Endothelial cell of umbilical vein (primary cell): ENCODE data around the gene KLRD1. TPM values are rescaled to one million over a fixed set of nuclear protein-coding genes. Genes with fewer than 3 reads are reported as not detected.

Experiments
- BruUV-seq: library from RNA; stranded (reverse); fragments of 400-500 nt; replicated peaks from 2 replicates; lab custom pipeline; 2021; lab: Mats Ljungman, UMichigan
- CTCF ChIA-PET: fragments of 300-600, 350-600 bp; sonication (Branson Sonifier 250); formaldehyde crosslinking; loops from one replicate; lab custom pipeline; 2021; ENCODE audit warnings: antibody characterized with exemption, inconsistent platforms; lab: Charles Lee
- POLR2A ChIA-PET: fragments of 300-600, 350-600 bp; sonication (Branson Sonifier 250); formaldehyde crosslinking; loops from one replicate; lab custom pipeline; 2021; ENCODE audit warnings: antibody characterized with exemption, inconsistent platforms; lab: Charles Lee
- DNase-seq: peaks from one replicate; pipeline ENCODE4 v3.0.0-alpha.2; 2011; ENCODE audit warnings: low read depth, low spot score
- FAIRE-seq: peaks from 2 replicates; lab custom pipeline; 2011; peaks lifted over from hg19 to GRCh38; lab: Jason Lieb, UNC
- H2AFZ ChIP-seq: 2 replicates; pipeline ENCODE4 v1.6.0; 2012; ENCODE audit warnings: low read depth, low read length, control low read depth, inconsistent platforms
- H3K27ac ChIP-seq: 2 replicates; pipeline ENCODE4 v1.5.1; 2011; ENCODE audit warnings: low read depth, mild to moderate bottlenecking, control low read depth, low read length, moderate library complexity; ENCODE audit not compliant: insufficient read depth
- H3K27me3 ChIP-seq, 2 experiments: 2 replicates each; pipeline versions ENCODE4 v1.6.0 to v1.6.1; 2011; ENCODE audit warnings: low read length in 2 of 2, mixed read lengths in 1 of 2; ENCODE audit not compliant: control insufficient read depth in 2 of 2, insufficient read depth in 2 of 2
- H3K36me3 ChIP-seq, 2 experiments: 2 replicates in 1 of 2; 3 replicates in 1 of 2; pipeline ENCODE4 v1.5.1; 2011; ENCODE audit warnings: low read length in 2 of 2, mild to moderate bottlenecking in 1 of 2, moderate library complexity in 1 of 2; ENCODE audit not compliant: control insufficient read depth in 2 of 2, insufficient read depth in 2 of 2; ENCODE audit errors: extremely low read depth in 1 of 2
- H3K4me1 ChIP-seq: 3 replicates; pipeline ENCODE4 v1.5.1; 2011; ENCODE audit warnings: mild to moderate bottlenecking, low read length; ENCODE audit not compliant: control insufficient read depth, insufficient read depth; ENCODE audit errors: extremely low read depth
- H3K4me2 ChIP-seq: 2 replicates; pipeline ENCODE4 v1.6.1; 2011; ENCODE audit warnings: low read length, control low read depth, mixed read lengths; ENCODE audit not compliant: insufficient read depth
- H3K4me3 ChIP-seq, 3 experiments: fragments of 200-600 bp in 1 of 3; sonication (generic), shearing (Covaris generic) in 1 of 3; replicated peaks in 1 of 3; 2 replicates each; pipeline ENCODE4 v1.5.1; 2011 to 2016; ENCODE audit warnings: control low read depth in 3 of 3, low read length in 3 of 3, mild to moderate bottlenecking in 2 of 3, inconsistent platforms in 1 of 3, low read depth in 1 of 3, moderate library complexity in 1 of 3; ENCODE audit not compliant: insufficient read depth in 1 of 3
- H3K79me2 ChIP-seq: 2 replicates; pipeline ENCODE4 v1.6.0; 2012; ENCODE audit warnings: low read length, inconsistent platforms; ENCODE audit not compliant: control insufficient read depth, insufficient read depth
- H3K9ac ChIP-seq: replicated peaks from 2 replicates; pipeline ENCODE3; 2011; ENCODE audit warnings: low read length, control low read depth; ENCODE audit not compliant: insufficient read depth; ENCODE audit errors: extremely low read depth
- H3K9me1 ChIP-seq: replicated peaks from 3 replicates; pipeline ENCODE4 v1.6.0; 2011; ENCODE audit warnings: mild to moderate bottlenecking, low read length; ENCODE audit not compliant: control insufficient read depth, insufficient read depth; ENCODE audit errors: extremely low read depth
- H3K9me3 ChIP-seq: replicated peaks from 2 replicates; pipeline ENCODE4 v1.5.1; 2012; ENCODE audit warnings: low read length, inconsistent platforms; ENCODE audit not compliant: control insufficient read depth, insufficient read depth
- H4K20me1 ChIP-seq: replicated peaks from 2 replicates; pipeline ENCODE3; 2011; ENCODE audit warnings: mild to moderate bottlenecking, low read length; ENCODE audit not compliant: control insufficient read depth, insufficient read depth; ENCODE audit errors: extremely low read depth
- CTCF ChIP-seq, 2 donors: IDR thresholded peaks; 1 replicate in 1 of 2; 2 replicates in 1 of 2; pipeline ENCODE4 v1.5.1; 2011; ENCODE audit warnings: low read length in 2 of 2, mild to moderate bottlenecking in 2 of 2, moderate library complexity in 2 of 2, control low read depth in 1 of 2, inconsistent platforms in 1 of 2, low read depth in 1 of 2; ENCODE audit not compliant: insufficient read depth in 1 of 2; ENCODE audit errors: extremely low read depth in 1 of 2
- FOS ChIP-seq: IDR thresholded peaks from 2 replicates; pipeline ENCODE4 v1.6.1; 2011; ENCODE audit warnings: mild to moderate bottlenecking, low read length, moderate library complexity, borderline replicate concordance; ENCODE audit not compliant: insufficient read depth
- JUN ChIP-seq: IDR thresholded peaks from 2 replicates; pipeline ENCODE4 v1.6.1; 2011; ENCODE audit warnings: borderline replicate concordance, low read depth; ENCODE audit not compliant: insufficient read length, insufficient read depth
- dilution Hi-C: fragments of 300-500 bp; cut with MboI; formaldehyde crosslinking; loops from one replicate; pipeline ENCODE4 v1.15.0; 2019; ENCODE audit warnings: low sequenced_read_pairs; ENCODE audit not compliant: extremely low pct_ligation_motif_present
- intact Hi-C: fragments of 100-400 bp; cut with micrococcal nuclease; formaldehyde crosslinking; loops from one replicate; pipeline ENCODE4 v1.10.0; 2022
- polyA plus RNA-seq, 4 experiments: library from polyadenylated mRNA; depleted of rRNA in 3 of 4; stranded (reverse) in 3 of 4; unstranded in 1 of 4; fragments of >200 nt; gene quantifications; 2 replicates each; pipeline versions ENCODE4 v1.2.1 to v1.2.3, GENCODE V29; 2011 to 2012; ENCODE audit warnings: missing spikeins in 1 of 4
- total RNA-seq: library from RNA; stranded (reverse); gene quantifications from 2 replicates; pipeline ENCODE4 v1.2.3, GENCODE V29; 2021

The KLRD1 gene
- total and polyA plus RNA-seq, 2 donors (not counting 3 experiments of a cell fraction or from before 2014, with no cell fraction given), result 0.13 to 0.15 TPM

- Histone ChIP-seq H3K27ac (no peak overlapping the region), H3K9ac (no peak overlapping the region), H3K4me1 (peaks cover 26% of the 10 kb centered on the region), H3K4me2 (no peak overlapping the region), H3K9me1 (no peaks in the 10 kb centered on the region), H3K4me3 (no peak overlapping the region), H3K79me2 (no peaks in the 10 kb centered on the region), H3K9me3 (no peaks in the 10 kb centered on the region), H4K20me1 (no peaks in the 10 kb centered on the region), H3K36me3 (no peaks in the 10 kb centered on the region), H2AFZ (peak overlapping the region; percentile 24), H3K27me3 (no peaks in the 10 kb centered on the region)
- dilution Hi-C loops (no loop called here), intact Hi-C loops (loop anchor here (10.0 kb wide), 1 partner anchor 348 kb away; the partner anchor contains the start of gene CLEC12B)
- no TSS peak for BruUV-seq
- DNase-seq (no peak), FAIRE-seq (no peak)
- ChIA-PET POLR2A (no interaction called here), CTCF (no interaction called here)
- no peak for TF ChIP-seq FOS
- TF ChIP-seq CTCF (IDR thresholded peaks at IDR 0.05; ENCODE audit: extremely low read depth in 1 of 2, insufficient read depth in 1 of 2, low read depth in 1 of 2, low read length in 2 of 2), result no peak
- no peak for TF ChIP-seq JUN
These were observed 54.7 kb downstream of the KLRD1 start for GRCh38 chr12:10362325-10362724.
